Lung (tissue), 12 donors: ENCODE measurements around the gene RIMKLB. TPM values are rescaled to one million over a fixed set of nuclear protein-coding genes. Genes with fewer than 3 reads are reported as not detected.

Source experiments
- ATAC-seq: fragments of 200-7000 bp; cut with Tn5 transposase; one replicate; pipeline ENCODE4 v1.9.1; 2020; ENCODE audit warnings: moderate number of reproducible peaks; ENCODE audit not compliant: insufficient read depth, low FRiP score
- DNase-seq, 3 donors: peaks; one replicate each; pipeline ENCODE4 v3.0.0-alpha.2; 2013 to 2017
- H3K27ac ChIP-seq, 2 donors: one replicate each; pipeline ENCODE4 v1.5.1; 2013; ENCODE audit warnings: mild to moderate bottlenecking in 2 of 2, moderate library complexity in 2 of 2, control low read depth in 1 of 2, inconsistent platforms in 1 of 2, low read depth in 1 of 2, low read length in 1 of 2
- H3K27me3 ChIP-seq, 3 donors: one replicate each; pipeline ENCODE4 v1.5.1; 2013; ENCODE audit warnings: low read length in 2 of 3; ENCODE audit not compliant: control insufficient read depth in 3 of 3, insufficient read depth in 3 of 3
- H3K36me3 ChIP-seq, 4 donors: one replicate each; pipeline ENCODE4 v1.5.1; 2013; ENCODE audit warnings: low read length in 4 of 4, mild to moderate bottlenecking in 1 of 4, moderate library complexity in 1 of 4; ENCODE audit not compliant: control insufficient read depth in 4 of 4, insufficient read depth in 4 of 4
- H3K4me1 ChIP-seq, 5 donors: one replicate each; pipeline ENCODE4 v1.5.1; 2013; ENCODE audit warnings: low read length in 5 of 5, mild to moderate bottlenecking in 2 of 5, moderate library complexity in 1 of 5; ENCODE audit not compliant: control insufficient read depth in 5 of 5, insufficient read depth in 5 of 5
- H3K4me3 ChIP-seq: one replicate; pipeline ENCODE4 v1.5.1; 2013; ENCODE audit warnings: mild to moderate bottlenecking, control low read depth, moderate library complexity
- H3K9ac ChIP-seq, 2 donors: one replicate each; pipeline ENCODE4 v1.5.1; 2013; ENCODE audit warnings: low read length in 2 of 2, control low read depth in 1 of 2; ENCODE audit not compliant: insufficient read depth in 1 of 2
- H3K9me3 ChIP-seq, 4 donors: one replicate each; pipeline ENCODE4 v1.5.1; 2013; ENCODE audit warnings: low read length in 3 of 4, mild to moderate bottlenecking in 1 of 4, moderate library complexity in 1 of 4; ENCODE audit not compliant: control insufficient read depth in 4 of 4, insufficient read depth in 3 of 4
- CTCF ChIP-seq: IDR thresholded peaks from 2 replicates; pipeline ENCODE4 v1.5.1; 2012; ENCODE audit warnings: mild to moderate bottlenecking; ENCODE audit errors: control extremely low read depth, extremely low read depth
- WGBS, 2 donors: extraction: QIAGEN DNeasy Blood & Tissue Kit; methylation state at CpG; one replicate each; pipeline ENCODE4 v1.1.7; 2013; 5-methylcytosine and 5-hydroxymethylcytosine counted together
- polyA plus RNA-seq, 2 donors: library from polyadenylated mRNA; stranded (reverse); fragments of 200-250 nt; gene quantifications; one replicate each; pipeline ENCODE4 v1.2.1, GENCODE V29; 2013
- total RNA-seq, 2 donors: library from RNA; depleted of rRNA in 1 of 2; stranded (reverse); fragments of >200 nt in 1 of 2; gene quantifications; one replicate each; pipeline ENCODE4 v1.2.1, GENCODE V29; 2014 to 2021
- donor health status: control.
- donor health status: control.
- donor health status: Bipolar disorder and iron deficiency.
- donor health status: healthy.
- donor health status: DM: yes; HTN: yes; CAD: no.

Gene RIMKLB
- total and polyA plus RNA-seq, 4 donors: 19.9 to 95.1 (median 35.7) TPM

GRCh38 chr12:8658346-8658745 is 39.4 kb upstream of the RIMKLB start:
- no peak for TF ChIP-seq CTCF
- ATAC-seq (no peak), DNase-seq (no peak)
- H3K27ac ChIP-seq: no peak overlapping the region
- H3K27me3 ChIP-seq: no peaks in the 10 kb centered on the region
- no peak overlapping the region for H3K9ac ChIP-seq
- H3K36me3 ChIP-seq: no peaks in the 10 kb centered on the region
- H3K4me3 ChIP-seq: no peak overlapping the region
- no peaks in the 10 kb centered on the region for H3K9me3 ChIP-seq
- 47 to 62% methylated on average over 1 of the region's 1 CpG for WGBS, 2 donors
- no peaks in the 10 kb centered on the region for H3K4me1 ChIP-seq

GRCh38 chr12:8661016-8661415 is 36.8 kb upstream of the RIMKLB start:
- Histone ChIP-seq H3K9me3 (no peaks in the 10 kb centered on the region), H3K27me3 (no peaks in the 10 kb centered on the region), H3K36me3 (no peaks in the 10 kb centered on the region), H3K27ac (no peak overlapping the region), H3K4me1 (no peaks in the 10 kb centered on the region), H3K4me3 (no peak overlapping the region), H3K9ac (no peak overlapping the region)
- WGBS, 2 donors: 88 to 92% methylated on average over 3 of the region's 3 CpGs
- no peak for TF ChIP-seq CTCF
- no peak for DNase-seq
- no peak for ATAC-seq

GRCh38 chr12:8661751-8662150 is 36.0 kb upstream of the RIMKLB start:
- no peaks in the 10 kb centered on the region for H3K4me1 ChIP-seq
- no peak overlapping the region for H3K9ac ChIP-seq
- whole genome bisulfite sequencing, 2 donors: 82 to 95% methylated on average over 3 of the region's 3 CpGs
- H3K27ac ChIP-seq: no peak overlapping the region
- no peaks in the 10 kb centered on the region for H3K9me3 ChIP-seq
- ATAC-seq: no peak
- no peak for TF ChIP-seq CTCF
- H3K36me3 ChIP-seq: no peaks in the 10 kb centered on the region
- no peak overlapping the region for H3K4me3 ChIP-seq
- no peaks in the 10 kb centered on the region for H3K27me3 ChIP-seq
- DNase-seq: no peak

GRCh38 chr12:8662593-8662992 is 35.2 kb upstream of the RIMKLB start, which contains the start of gene MFAP5:
Gene MFAP5 (minus strand): TSS chr12:8662826. CDS start chr12:8662104, 722 bp downstream.
- ATAC-seq (no peak), DNase-seq (no peak)
- no peak within 1 kb of the TSS for H3K9ac ChIP-seq

More at GRCh38 chr12:8662593-8662992, 35.2 kb upstream of the RIMKLB start, which contains the start of gene MFAP5:
- Histone ChIP-seq H3K4me1 (no peaks in the 10 kb centered on the region), H3K27me3 (no peaks in the 10 kb centered on the region), H3K9me3 (no peaks in the 10 kb centered on the region), H3K27ac (no peak within 1 kb of the TSS), H3K36me3 (no peaks in the 10 kb centered on the region), H3K4me3 (no peak within 1 kb of the TSS)
- 83 to 93% methylated on average over 6 of the region's 6 CpGs for WGBS, 2 donors
- no peak for TF ChIP-seq CTCF
